GM12878 (cell line): ENCODE results near the gene GGCX. TPM values are rescaled to one million over a fixed set of nuclear protein-coding genes. Genes with fewer than 3 reads are reported as not detected.

Experiments
- CHD1 ChIP-seq: IDR thresholded peaks from 2 replicates; pipeline ENCODE4 v1.6.1; 2012; ENCODE audit warnings: low read depth, low read length, improper control_type of control experiment
- IKZF1 ChIP-seq: fragments of 450-650 bp; conservative IDR thresholded peaks from 2 replicates; pipeline ENCODE4 v1.6.1; 2017; ENCODE audit warnings: antibody characterized with exemption, mild to moderate bottlenecking
- MTA2 ChIP-seq: fragments of 450-650 bp; IDR thresholded peaks from 2 replicates; pipeline ENCODE4 v1.6.1; 2016; ENCODE audit warnings: low read depth, mild to moderate bottlenecking, moderate library complexity
- POLR2AphosphoS5 ChIP-seq: IDR thresholded peaks from 2 replicates; pipeline ENCODE4 v1.6.1; 2011; ENCODE audit warnings: mild to moderate bottlenecking, low read length, inconsistent platforms
- SIN3A ChIP-seq: IDR thresholded peaks from 2 replicates; pipeline ENCODE4 v1.6.1; 2012; ENCODE audit warnings: low read depth, low read length, improper control_type of control experiment
- STAT3 ChIP-seq: IDR thresholded peaks from 2 replicates; pipeline ENCODE4 v1.6.1; 2011; ENCODE audit warnings: low read depth, low read length, improper control_type of control experiment
- SUZ12 ChIP-seq: fragments of 200-600 bp; sonication (generic); IDR thresholded peaks from one replicate; pipeline ENCODE4 v1.6.1; 2018; ENCODE audit warnings: antibody characterized with exemption, mild to moderate bottlenecking; ENCODE audit not compliant: unreplicated experiment
- YBX1 ChIP-seq: fragments of 450-650 bp; IDR thresholded peaks from 2 replicates; pipeline ENCODE4 v1.6.1; 2016; ENCODE audit warnings: antibody characterized with exemption
- polyA plus RNA-seq, 11 experiments: library from polyadenylated mRNA; depleted of rRNA in 4 of 11; unstranded in 6 of 11; stranded (reverse) in 5 of 11; fragments of >200 nt; fragmentation: Nextera tagmentation in 4 of 11; fragmentation: Illumina TruSeq in 1 of 11; extraction: Ambion mirVana in 4 of 11; extraction: Trizol in 1 of 11; gene quantifications; 1 replicate in 1 of 11; 2 replicates in 10 of 11; pipeline versions ENCODE4 v1.2.1 to v1.2.3, GENCODE V29; 2011 to 2016; ENCODE audit warnings: inconsistent platforms in 2 of 11, missing spikeins in 2 of 11, low read depth in 1 of 11
- total RNA-seq, 4 experiments: library from RNA; depleted of rRNA in 3 of 4; stranded (reverse); fragments of >200 nt in 3 of 4; fragmentation: Illumina TruSeq in 1 of 4; extraction: Trizol in 1 of 4; gene quantifications; 2 replicates each; pipeline versions ENCODE4 v1.2.1 to v1.2.3, GENCODE V29; 2013 to 2021
- TF ChIP-seq, protein P1 (sequence below): fragments of 450-650 bp; conservative IDR thresholded peaks from 2 replicates; pipeline ENCODE4 v1.6.1; 2017; ENCODE audit warnings: mild to moderate bottlenecking, moderate library complexity
- TF ChIP-seq, protein P2 (sequence below): fragments of 450-650 bp; IDR thresholded peaks from 2 replicates; pipeline ENCODE4 v1.6.1; 2017; ENCODE audit warnings: mild to moderate bottlenecking, moderate library complexity
- TF ChIP-seq, protein P3 (sequence below): fragments of 450-650 bp; formaldehyde crosslinking; IDR thresholded peaks from 2 replicates; pipeline ENCODE4 v1.4.0; 2020; ENCODE audit warnings: mild to moderate bottlenecking, moderate library complexity
- TF ChIP-seq, protein P4 (sequence below): fragments of 450-650 bp; IDR thresholded peaks from 2 replicates; pipeline ENCODE4 v1.6.1; 2017; ENCODE audit warnings: mild to moderate bottlenecking, moderate library complexity
- TF ChIP-seq, protein P5 (sequence below): fragments of 450-650 bp; IDR thresholded peaks from 2 replicates; pipeline ENCODE4 v1.6.1; 2014; ENCODE audit warnings: mild to moderate bottlenecking

GGCX gene
- total and polyA plus RNA-seq, 10 of the 15 experiments (the other 5 are each of a cell fraction or from before 2014, with no cell fraction given): 18.1 to 52.7 (median 25.0) TPM

DNA sequence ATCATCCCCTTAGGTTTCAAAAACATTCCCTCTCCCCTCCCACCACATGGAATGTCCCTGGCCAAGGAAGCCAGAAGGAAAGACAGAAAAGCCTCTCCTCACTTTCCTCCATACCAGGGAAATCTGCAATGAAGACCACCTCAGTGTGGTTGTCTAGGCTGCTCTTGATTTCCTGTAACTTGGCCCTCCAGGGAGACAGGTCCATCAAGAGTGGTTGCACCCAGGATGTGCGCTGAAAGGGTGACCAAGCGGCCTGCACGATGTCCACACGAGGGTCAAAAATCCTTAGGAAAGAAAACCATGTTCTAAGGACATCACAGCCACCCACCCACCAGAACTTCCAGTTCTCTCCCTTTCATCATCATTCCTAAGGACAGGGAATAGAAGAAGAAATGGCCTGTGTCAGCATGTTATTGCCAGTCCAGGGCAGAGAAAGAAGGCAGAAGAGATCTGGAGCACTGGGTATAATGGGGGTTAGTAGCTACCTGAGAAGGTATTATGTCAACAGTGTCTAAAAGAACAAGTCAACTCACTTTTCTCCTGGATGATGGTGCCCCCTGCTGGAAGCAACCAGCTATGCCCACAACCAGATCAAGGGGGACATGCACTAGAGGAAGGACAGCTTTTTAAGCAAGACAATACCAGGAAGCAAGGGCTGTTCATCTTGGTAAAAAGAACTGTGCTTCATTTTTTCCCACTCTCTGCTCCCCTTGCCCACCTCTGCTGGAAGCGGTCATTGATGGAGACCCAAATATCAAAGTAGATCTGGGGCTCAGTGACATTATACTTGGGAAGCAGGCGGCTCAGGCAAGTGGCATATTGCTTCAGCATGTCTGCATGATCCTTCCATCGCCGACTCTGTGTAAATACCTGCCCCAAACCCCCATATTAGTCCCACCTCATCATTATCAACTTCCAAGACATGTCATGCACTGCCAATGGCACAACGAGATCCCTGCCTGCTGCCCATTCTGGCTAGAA lies 9.3 kb downstream of the GGCX start (continued):
- TF ChIP-seq YBX1 (no peak), SIN3A (no peak), CHD1 (no peak), SUZ12 (no peak), MTA2 (no peak), POLR2AphosphoS5 (no peak), STAT3 (no peak), IKZF1 (no peak)
- TF ChIP-seq, protein P1, sequence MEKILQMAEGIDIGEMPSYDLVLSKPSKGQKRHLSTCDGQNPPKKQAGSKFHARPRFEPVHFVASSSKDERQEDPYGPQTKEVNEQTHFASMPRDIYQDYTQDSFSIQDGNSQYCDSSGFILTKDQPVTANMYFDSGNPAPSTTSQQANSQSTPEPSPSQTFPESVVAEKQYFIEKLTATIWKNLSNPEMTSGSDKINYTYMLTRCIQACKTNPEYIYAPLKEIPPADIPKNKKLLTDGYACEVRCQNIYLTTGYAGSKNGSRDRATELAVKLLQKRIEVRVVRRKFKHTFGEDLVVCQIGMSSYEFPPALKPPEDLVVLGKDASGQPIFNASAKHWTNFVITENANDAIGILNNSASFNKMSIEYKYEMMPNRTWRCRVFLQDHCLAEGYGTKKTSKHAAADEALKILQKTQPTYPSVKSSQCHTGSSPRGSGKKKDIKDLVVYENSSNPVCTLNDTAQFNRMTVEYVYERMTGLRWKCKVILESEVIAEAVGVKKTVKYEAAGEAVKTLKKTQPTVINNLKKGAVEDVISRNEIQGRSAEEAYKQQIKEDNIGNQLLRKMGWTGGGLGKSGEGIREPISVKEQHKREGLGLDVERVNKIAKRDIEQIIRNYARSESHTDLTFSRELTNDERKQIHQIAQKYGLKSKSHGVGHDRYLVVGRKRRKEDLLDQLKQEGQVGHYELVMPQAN: no peak
- TF ChIP-seq, protein P2, sequence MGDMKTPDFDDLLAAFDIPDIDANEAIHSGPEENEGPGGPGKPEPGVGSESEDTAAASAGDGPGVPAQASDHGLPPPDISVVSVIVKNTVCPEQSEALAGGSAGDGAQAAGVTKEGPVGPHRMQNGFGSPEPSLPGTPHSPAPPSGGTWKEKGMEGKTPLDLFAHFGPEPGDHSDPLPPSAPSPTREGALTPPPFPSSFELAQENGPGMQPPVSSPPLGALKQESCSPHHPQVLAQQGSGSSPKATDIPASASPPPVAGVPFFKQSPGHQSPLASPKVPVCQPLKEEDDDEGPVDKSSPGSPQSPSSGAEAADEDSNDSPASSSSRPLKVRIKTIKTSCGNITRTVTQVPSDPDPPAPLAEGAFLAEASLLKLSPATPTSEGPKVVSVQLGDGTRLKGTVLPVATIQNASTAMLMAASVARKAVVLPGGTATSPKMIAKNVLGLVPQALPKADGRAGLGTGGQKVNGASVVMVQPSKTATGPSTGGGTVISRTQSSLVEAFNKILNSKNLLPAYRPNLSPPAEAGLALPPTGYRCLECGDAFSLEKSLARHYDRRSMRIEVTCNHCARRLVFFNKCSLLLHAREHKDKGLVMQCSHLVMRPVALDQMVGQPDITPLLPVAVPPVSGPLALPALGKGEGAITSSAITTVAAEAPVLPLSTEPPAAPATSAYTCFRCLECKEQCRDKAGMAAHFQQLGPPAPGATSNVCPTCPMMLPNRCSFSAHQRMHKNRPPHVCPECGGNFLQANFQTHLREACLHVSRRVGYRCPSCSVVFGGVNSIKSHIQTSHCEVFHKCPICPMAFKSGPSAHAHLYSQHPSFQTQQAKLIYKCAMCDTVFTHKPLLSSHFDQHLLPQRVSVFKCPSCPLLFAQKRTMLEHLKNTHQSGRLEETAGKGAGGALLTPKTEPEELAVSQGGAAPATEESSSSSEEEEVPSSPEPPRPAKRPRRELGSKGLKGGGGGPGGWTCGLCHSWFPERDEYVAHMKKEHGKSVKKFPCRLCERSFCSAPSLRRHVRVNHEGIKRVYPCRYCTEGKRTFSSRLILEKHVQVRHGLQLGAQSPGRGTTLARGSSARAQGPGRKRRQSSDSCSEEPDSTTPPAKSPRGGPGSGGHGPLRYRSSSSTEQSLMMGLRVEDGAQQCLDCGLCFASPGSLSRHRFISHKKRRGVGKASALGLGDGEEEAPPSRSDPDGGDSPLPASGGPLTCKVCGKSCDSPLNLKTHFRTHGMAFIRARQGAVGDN: no peak
- TF ChIP-seq, protein P3, sequence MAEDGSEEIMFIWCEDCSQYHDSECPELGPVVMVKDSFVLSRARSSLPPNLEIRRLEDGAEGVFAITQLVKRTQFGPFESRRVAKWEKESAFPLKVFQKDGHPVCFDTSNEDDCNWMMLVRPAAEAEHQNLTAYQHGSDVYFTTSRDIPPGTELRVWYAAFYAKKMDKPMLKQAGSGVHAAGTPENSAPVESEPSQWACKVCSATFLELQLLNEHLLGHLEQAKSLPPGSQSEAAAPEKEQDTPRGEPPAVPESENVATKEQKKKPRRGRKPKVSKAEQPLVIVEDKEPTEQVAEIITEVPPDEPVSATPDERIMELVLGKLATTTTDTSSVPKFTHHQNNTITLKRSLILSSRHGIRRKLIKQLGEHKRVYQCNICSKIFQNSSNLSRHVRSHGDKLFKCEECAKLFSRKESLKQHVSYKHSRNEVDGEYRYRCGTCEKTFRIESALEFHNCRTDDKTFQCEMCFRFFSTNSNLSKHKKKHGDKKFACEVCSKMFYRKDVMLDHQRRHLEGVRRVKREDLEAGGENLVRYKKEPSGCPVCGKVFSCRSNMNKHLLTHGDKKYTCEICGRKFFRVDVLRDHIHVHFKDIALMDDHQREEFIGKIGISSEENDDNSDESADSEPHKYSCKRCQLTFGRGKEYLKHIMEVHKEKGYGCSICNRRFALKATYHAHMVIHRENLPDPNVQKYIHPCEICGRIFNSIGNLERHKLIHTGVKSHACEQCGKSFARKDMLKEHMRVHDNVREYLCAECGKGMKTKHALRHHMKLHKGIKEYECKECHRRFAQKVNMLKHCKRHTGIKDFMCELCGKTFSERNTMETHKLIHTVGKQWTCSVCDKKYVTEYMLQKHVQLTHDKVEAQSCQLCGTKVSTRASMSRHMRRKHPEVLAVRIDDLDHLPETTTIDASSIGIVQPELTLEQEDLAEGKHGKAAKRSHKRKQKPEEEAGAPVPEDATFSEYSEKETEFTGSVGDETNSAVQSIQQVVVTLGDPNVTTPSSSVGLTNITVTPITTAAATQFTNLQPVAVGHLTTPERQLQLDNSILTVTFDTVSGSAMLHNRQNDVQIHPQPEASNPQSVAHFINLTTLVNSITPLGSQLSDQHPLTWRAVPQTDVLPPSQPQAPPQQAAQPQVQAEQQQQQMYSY (CRISPR knock-in tag): no peak
- TF ChIP-seq, protein P4, sequence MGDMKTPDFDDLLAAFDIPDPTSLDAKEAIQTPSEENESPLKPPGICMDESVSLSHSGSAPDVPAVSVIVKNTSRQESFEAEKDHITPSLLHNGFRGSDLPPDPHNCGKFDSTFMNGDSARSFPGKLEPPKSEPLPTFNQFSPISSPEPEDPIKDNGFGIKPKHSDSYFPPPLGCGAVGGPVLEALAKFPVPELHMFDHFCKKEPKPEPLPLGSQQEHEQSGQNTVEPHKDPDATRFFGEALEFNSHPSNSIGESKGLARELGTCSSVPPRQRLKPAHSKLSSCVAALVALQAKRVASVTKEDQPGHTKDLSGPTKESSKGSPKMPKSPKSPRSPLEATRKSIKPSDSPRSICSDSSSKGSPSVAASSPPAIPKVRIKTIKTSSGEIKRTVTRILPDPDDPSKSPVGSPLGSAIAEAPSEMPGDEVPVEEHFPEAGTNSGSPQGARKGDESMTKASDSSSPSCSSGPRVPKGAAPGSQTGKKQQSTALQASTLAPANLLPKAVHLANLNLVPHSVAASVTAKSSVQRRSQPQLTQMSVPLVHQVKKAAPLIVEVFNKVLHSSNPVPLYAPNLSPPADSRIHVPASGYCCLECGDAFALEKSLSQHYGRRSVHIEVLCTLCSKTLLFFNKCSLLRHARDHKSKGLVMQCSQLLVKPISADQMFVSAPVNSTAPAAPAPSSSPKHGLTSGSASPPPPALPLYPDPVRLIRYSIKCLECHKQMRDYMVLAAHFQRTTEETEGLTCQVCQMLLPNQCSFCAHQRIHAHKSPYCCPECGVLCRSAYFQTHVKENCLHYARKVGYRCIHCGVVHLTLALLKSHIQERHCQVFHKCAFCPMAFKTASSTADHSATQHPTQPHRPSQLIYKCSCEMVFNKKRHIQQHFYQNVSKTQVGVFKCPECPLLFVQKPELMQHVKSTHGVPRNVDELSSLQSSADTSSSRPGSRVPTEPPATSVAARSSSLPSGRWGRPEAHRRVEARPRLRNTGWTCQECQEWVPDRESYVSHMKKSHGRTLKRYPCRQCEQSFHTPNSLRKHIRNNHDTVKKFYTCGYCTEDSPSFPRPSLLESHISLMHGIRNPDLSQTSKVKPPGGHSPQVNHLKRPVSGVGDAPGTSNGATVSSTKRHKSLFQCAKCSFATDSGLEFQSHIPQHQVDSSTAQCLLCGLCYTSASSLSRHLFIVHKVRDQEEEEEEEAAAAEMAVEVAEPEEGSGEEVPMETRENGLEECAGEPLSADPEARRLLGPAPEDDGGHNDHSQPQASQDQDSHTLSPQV: no peak
- TF ChIP-seq, protein P5, sequence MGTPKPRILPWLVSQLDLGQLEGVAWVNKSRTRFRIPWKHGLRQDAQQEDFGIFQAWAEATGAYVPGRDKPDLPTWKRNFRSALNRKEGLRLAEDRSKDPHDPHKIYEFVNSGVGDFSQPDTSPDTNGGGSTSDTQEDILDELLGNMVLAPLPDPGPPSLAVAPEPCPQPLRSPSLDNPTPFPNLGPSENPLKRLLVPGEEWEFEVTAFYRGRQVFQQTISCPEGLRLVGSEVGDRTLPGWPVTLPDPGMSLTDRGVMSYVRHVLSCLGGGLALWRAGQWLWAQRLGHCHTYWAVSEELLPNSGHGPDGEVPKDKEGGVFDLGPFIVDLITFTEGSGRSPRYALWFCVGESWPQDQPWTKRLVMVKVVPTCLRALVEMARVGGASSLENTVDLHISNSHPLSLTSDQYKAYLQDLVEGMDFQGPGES: no peak
